ENCODE data around the gene WDR45B.

WDR45B gene

DNA sequence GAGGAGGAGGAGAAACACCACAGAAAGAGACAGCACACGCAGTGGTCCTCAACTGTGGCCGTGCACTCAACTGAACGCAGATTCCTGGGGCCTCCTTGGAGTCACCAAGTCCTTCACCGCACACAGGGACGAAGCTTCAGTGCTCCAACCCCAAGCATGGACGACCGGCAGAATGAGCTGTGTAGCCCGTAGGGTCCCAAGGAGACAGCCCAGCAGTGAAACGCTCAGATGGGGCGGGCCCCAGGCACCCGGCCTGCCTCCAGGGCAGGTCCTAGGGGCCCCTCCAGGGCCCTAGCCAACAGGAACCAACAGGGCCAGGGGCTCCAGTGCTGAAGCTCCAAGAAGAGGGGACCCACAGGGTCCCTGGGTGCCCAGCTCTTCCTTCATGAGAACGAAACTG lies 37.0 kb upstream of the WDR45B start:
- Mint-ChIP-seq H3K27ac (no peak overlapping the region), H3K4me3 (no peak overlapping the region), H3K27me3 (no peaks in the 10 kb centered on the region), H3K36me3 (peaks cover 0 to 4% of the 10 kb centered on the region in 2 donors), H3K9me3 (peaks cover 0 to 5% of the 10 kb centered on the region in 2 donors), H3K4me1 (peaks cover 0 to 5% of the 10 kb centered on the region in 2 donors)
- ATAC-seq (replicated peaks) (no peak), DNase-seq (no peak)

DNA sequence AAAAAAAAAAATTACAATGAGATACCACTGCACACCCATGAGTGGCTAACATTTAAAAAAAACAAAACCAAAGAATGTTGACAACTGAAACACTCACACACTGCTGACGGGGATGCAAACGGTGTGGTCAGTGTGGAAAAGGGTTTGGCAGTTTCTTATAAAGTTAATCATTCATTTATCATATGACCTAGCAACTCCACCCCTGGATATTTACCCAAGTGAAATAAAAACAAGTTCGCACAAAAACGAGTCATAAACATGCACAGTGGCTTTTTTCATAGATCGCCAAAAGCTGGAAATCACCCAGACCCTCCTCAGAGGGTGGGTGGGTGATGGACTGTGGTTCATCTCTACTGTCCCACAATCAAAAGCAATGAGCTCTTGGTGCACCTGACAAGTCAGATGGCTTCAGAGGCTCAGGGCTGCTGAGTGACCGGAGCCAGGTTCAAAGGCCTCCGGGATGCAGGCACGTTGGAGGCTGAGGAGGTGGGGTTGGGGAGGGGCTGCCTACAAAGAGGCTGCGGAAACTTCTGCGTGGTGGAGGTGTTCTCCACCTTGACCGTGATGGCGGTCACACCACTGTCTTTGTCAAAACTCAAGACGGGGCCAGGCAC lies 36.1 kb upstream of the WDR45B start:
- no peak overlapping the region for H3K4me3 Mint-ChIP-seq
- DNase-seq = no peak
- peaks cover 0 to 5% of the 10 kb centered on the region in 2 donors for H3K4me1 Mint-ChIP-seq
- H3K27ac Mint-ChIP-seq = no peak overlapping the region
- no peaks in the 10 kb centered on the region for H3K27me3 Mint-ChIP-seq
- no peak for ATAC-seq (replicated peaks)
- peaks cover 0 to 5% of the 10 kb centered on the region in 2 donors for H3K9me3 Mint-ChIP-seq
- peaks cover 0 to 1% of the 10 kb centered on the region in 2 donors for H3K36me3 Mint-ChIP-seq

- DNase-seq (no peak), ATAC-seq (replicated peaks) (no peak)
- Mint-ChIP-seq H3K4me3 (no peak overlapping the region), H3K9me3 (peaks cover 0 to 5% of the 10 kb centered on the region in 2 donors), H3K4me1 (peaks cover 0 to 5% of the 10 kb centered on the region in 2 donors), H3K27ac (no peak overlapping the region), H3K36me3 (peaks cover 0 to 1% of the 10 kb centered on the region in 2 donors), H3K27me3 (no peaks in the 10 kb centered on the region)
Measured at GRCh38 chr17:82683534-82683933, 35.3 kb upstream of the WDR45B start.

DNA sequence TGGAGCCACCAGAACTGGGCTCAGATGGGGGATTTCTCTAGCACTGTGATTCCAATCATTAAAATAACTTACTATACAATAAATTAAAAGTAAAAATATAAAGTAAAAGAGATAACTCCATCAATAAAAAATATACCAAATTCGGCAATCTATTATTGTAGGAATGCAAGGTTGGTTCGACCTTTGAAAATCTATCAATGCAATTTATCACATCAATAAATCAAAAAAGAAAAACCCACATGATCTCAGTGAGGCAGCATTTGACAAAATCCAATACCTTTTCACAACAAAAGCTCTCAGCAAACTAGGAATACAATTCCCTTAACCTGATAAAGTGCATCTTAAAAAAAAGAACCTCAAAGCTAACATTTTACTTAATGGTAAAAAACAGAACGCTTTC lies 33.3 kb upstream of the WDR45B start:
- no peak overlapping the region for H3K4me3 Mint-ChIP-seq
- no peak overlapping the region for H3K27ac Mint-ChIP-seq
- peaks cover 0 to 5% of the 10 kb centered on the region in 2 donors for H3K9me3 Mint-ChIP-seq
- no peaks in the 10 kb centered on the region for H3K27me3 Mint-ChIP-seq
- ATAC-seq (replicated peaks) (no peak), DNase-seq (no peak)
- H3K36me3 Mint-ChIP-seq = peaks cover 0 to 1% of the 10 kb centered on the region in 2 donors
- peaks cover 0 to 5% of the 10 kb centered on the region in 2 donors for H3K4me1 Mint-ChIP-seq

GRCh38 chr17:82679586-82680465 lies 31.6 kb upstream of the WDR45B start:
- no peak overlapping the region for H3K27ac Mint-ChIP-seq
- peaks cover 0 to 2% of the 10 kb centered on the region in 2 donors for H3K4me1 Mint-ChIP-seq
- no peak for ATAC-seq (replicated peaks)
- peaks cover 0 to 1% of the 10 kb centered on the region in 2 donors for H3K36me3 Mint-ChIP-seq
- no peak for DNase-seq
- H3K27me3 Mint-ChIP-seq = no peaks in the 10 kb centered on the region
- peaks cover 0 to 5% of the 10 kb centered on the region in 2 donors for H3K9me3 Mint-ChIP-seq
- no peak overlapping the region for H3K4me3 Mint-ChIP-seq

DNA sequence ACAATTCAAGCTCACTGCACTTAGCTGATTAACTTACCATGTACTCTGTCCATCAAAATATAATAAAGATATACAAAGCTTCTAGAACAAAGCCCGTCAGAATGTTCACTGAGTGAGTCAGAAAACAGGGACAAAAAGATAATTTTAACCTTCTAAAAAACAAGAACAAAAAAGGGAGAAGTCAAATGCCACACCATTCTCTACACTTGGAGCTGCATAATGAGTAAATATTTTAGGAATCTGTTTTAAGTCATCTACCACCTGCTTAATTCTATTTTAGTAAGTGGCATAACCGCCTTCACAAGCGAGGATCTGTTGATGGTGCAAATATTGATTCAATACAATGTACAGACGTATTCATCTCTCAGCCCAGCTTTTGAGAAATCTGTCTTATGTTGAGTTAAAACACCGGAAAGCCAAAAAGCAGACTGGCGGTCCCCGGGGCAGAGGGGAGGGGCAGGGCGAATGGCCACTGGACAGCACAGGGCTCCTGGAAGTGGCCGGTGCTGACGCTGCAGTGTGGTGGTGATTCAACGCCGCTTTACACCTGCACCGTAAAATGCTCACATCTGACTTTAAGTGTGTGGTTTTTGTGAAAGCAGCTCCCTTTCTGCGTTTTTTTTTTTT lies 30.1 kb upstream of the WDR45B start:
- H3K27me3 Mint-ChIP-seq = no peaks in the 10 kb centered on the region
- DNase-seq (no peak), ATAC-seq (replicated peaks) (no peak)
- no peak overlapping the region for H3K27ac Mint-ChIP-seq
- H3K9me3 Mint-ChIP-seq = peaks cover 0 to 5% of the 10 kb centered on the region in 2 donors
- H3K4me3 Mint-ChIP-seq = no peak overlapping the region
- peaks cover 0 to 3% of the 10 kb centered on the region in 2 donors for H3K36me3 Mint-ChIP-seq
- H3K4me1 Mint-ChIP-seq = no peaks in the 10 kb centered on the region

DNA sequence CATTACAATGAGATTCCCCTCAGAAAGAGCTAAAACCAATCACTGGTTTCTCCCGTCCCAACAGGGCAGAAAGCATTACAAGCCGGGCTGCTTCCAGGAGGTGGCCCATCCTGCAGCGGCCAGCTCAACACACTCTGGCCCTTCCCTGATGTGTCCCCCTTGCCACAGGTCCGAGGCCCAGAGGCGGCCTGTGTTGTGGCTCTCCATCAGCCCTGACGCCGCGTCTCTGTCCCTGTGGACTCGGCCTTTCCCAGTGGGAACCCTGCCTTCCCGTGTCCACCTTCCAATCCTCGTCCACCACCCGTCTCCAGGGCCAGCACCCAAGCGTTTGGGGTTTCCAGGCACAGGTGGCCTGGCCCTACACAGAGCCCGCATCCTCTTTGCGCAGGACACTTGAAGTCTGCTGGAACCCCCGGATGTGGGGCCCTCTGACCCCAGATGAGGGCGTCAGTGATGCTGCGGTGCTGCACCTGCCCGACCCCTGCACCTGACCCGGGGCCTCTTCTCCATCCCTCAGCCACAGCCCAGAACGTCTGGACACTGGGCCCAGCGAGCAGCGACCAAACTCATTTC lies 29.2 kb upstream of the WDR45B start:
- ATAC-seq (replicated peaks) (no peak), DNase-seq (no peak)
- Mint-ChIP-seq H3K27ac (no peak overlapping the region), H3K9me3 (peaks cover 0 to 5% of the 10 kb centered on the region in 2 donors), H3K4me3 (no peak overlapping the region), H3K4me1 (no peaks in the 10 kb centered on the region), H3K27me3 (no peaks in the 10 kb centered on the region), H3K36me3 (peaks cover 0 to 3% of the 10 kb centered on the region in 2 donors)

- H3K4me3 Mint-ChIP-seq = no peak overlapping the region
- no peak overlapping the region for H3K27ac Mint-ChIP-seq
- H3K36me3 Mint-ChIP-seq = peaks cover 0 to 3% of the 10 kb centered on the region in 2 donors
- no peaks in the 10 kb centered on the region for H3K4me1 Mint-ChIP-seq
- no peak for DNase-seq
- no peaks in the 10 kb centered on the region for H3K9me3 Mint-ChIP-seq
- no peak for ATAC-seq (replicated peaks)
- no peaks in the 10 kb centered on the region for H3K27me3 Mint-ChIP-seq
Measured at GRCh38 chr17:82675476-82676245, 27.4 kb upstream of the WDR45B start.

DNA sequence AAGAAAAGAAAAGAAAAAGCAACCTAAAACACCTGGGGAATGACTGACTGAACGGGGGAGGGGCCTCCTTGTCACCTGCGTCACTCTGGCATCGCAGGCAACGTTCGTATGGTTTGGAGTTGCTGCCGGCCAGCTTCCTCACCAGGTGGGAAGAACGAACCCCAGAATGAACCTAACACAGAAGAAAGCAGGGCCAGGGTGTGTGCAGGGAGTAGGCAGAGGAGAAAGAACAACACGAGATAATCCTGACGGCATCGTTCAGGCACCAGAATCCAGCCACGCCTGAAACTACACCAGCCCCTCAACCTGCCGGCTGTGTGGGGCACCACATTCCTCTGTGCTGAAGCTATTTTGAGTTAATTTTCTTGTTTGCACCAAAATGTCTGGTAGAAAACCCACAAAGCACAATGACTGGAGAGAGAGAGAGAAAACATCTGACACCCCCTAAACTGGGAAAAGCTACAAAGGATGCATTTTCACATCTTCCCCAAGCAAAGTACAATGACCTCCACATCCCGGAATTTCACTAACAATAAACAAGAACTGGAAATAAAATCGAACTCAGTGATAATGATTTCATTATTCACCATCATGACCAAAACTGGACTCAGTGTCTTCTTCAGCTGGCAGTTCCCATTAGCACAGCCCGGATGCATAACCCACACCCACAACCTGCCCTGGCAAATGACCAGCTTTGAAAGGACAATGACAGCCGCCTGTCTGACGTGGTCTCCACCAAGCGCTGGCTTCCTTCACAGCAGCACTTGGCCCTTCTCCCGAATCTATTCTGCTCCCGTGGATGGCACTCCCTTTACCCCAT lies 26.6 kb upstream of the WDR45B start:
- H3K4me1 Mint-ChIP-seq = no peaks in the 10 kb centered on the region

GRCh38 chr17:82670661-82671450 lies 22.6 kb upstream of the WDR45B start:
- no peak overlapping the region for H3K4me3 Mint-ChIP-seq
- no peaks in the 10 kb centered on the region for H3K9me3 Mint-ChIP-seq
- H3K27me3 Mint-ChIP-seq = peaks cover 3 to 10% of the 10 kb centered on the region in 2 donors
- H3K4me1 Mint-ChIP-seq = peaks cover 5 to 13% of the 10 kb centered on the region in 2 donors
- ATAC-seq (replicated peaks) = no peak
- no peak overlapping the region for H3K27ac Mint-ChIP-seq
- H3K36me3 Mint-ChIP-seq = peaks cover 0 to 5% of the 10 kb centered on the region in 2 donors
- no peak for DNase-seq

More for the DNA sequence above, 26.6 kb upstream of the WDR45B start:
- H3K36me3 Mint-ChIP-seq = peaks cover 0 to 3% of the 10 kb centered on the region in 2 donors
- H3K9me3 Mint-ChIP-seq = no peaks in the 10 kb centered on the region
- no peak for DNase-seq
- no peak overlapping the region for H3K27ac Mint-ChIP-seq
- H3K4me3 Mint-ChIP-seq = no peak overlapping the region
- H3K27me3 Mint-ChIP-seq = no peaks in the 10 kb centered on the region
- ATAC-seq (replicated peaks) = no peak

DNA sequence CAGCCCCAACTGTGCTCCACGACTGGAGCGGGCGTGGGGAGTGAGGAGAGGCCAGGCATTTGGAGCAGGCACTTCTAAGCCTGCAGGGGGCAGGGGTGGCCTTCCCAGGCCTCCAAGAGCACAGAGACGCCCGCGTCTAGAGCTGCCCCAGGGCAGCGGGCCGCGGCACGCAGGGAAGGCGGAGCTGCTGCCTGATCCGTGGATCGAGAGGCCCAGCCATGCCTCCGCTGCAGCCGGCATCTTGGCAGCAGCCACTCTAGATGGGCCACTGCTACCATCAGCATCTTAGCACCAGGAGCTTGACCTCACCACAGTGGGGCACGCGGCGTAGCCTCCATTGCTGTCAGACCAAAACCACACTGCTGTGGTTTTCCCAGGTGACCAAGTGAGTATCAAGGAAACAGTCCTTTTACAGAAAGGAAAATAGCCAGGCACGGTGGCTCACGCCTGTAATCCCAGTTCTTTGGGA lies 20.4 kb upstream of the WDR45B start:
- Mint-ChIP-seq H3K9me3 (no peaks in the 10 kb centered on the region), H3K36me3 (peaks cover 0 to 4% of the 10 kb centered on the region in 2 donors), H3K27me3 (peaks cover 3 to 10% of the 10 kb centered on the region in 2 donors), H3K4me1 (peaks cover 5 to 13% of the 10 kb centered on the region in 2 donors), H3K27ac (no peak overlapping the region), H3K4me3 (peak overlapping the region; percentile 75 to 80)
- ATAC-seq (replicated peaks) (peak; percentile 99), DNase-seq (peak; percentile 56)

DNA sequence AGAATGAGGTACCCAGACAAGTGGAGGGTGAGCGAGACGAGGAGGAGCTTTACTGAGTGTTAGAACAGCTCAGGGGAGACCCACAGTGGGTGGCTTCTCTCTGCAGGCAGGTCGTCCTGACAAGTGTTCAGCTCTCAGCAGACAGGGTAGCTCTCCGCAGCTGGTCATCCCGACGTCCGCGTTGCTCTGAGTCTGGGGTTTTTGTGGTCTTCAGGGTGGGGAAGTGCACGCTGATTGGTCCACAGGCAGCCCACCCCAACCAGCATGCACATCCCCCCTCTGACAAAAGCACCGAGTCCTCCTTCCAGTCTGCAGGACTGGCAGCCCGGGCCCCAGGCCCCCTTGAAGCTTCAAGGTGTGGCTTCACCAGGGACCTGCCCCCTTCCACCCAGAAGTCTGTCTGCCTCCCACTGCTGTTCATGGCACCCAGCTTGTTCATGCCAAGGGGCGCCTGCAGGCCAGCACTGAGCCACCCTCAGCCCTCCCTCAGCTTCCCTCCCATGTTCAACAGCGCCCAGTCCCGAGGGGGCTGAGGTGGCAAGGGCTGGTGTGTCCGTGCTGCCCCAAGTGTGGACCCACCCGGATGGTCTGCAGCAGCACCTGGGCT lies 19.9 kb upstream of the WDR45B start:
- Mint-ChIP-seq H3K4me3 (peak overlapping the region; percentile 75 to 80), H3K36me3 (peaks cover 0 to 4% of the 10 kb centered on the region in 2 donors), H3K4me1 (peaks cover 5 to 13% of the 10 kb centered on the region in 2 donors), H3K27me3 (peaks cover 3 to 10% of the 10 kb centered on the region in 2 donors), H3K9me3 (no peaks in the 10 kb centered on the region), H3K27ac (no peak overlapping the region)
- DNase-seq (no peak), ATAC-seq (replicated peaks) (peak; percentile 36 to 41)

Measured in stimulated activated naive B cell treated with anti-CD40 and anti-IgM and Interleukin-4, amounts not matched to agents 10 μg/mL and 1 μg/mL and 100 μg/mL, for 72 hours (primary cell).